Measurements from ENCODE around the gene ACTL8.

Gene ACTL8

GRCh38 chr1:17762313-17762712 lies 7.2 kb downstream of the ACTL8 start:
- Histone ChIP-seq H2AFZ (ENCODE audit: low read depth) (no peak overlapping the region), H3K27ac (no peak overlapping the region), H3K27me3 (ENCODE audit: insufficient read depth, low read depth) (no peaks in the 10 kb centered on the region), H3K79me2 (ENCODE audit: insufficient read depth, low read depth) (no peaks in the 10 kb centered on the region), H3K36me3 (ENCODE audit: insufficient read depth) (no peaks in the 10 kb centered on the region), H3K4me3 (IDR thresholded peaks at IDR 0.05; ENCODE audit: insufficient read depth, low read depth, low read length) (no peak overlapping the region), H3K9ac (no peak overlapping the region), H3K4me2 (no peak overlapping the region), H3K4me1 (ENCODE audit: low read depth, poor library complexity, severe bottlenecking) (no peaks in the 10 kb centered on the region), H4K20me1 (ENCODE audit: insufficient read depth) (no peaks in the 10 kb centered on the region)
- TF ChIP-seq CTCF (conservative IDR thresholded peaks at IDR 0.05; ENCODE audit: low read depth, low read length), result no peak

GRCh38 chr1:17763417-17763816 lies 8.3 kb downstream of the ACTL8 start:
- Histone ChIP-seq H3K4me2 (no peak overlapping the region), H3K27me3 (ENCODE audit: insufficient read depth, low read depth) (no peaks in the 10 kb centered on the region), H3K79me2 (ENCODE audit: insufficient read depth, low read depth) (no peaks in the 10 kb centered on the region), H3K36me3 (ENCODE audit: insufficient read depth) (no peaks in the 10 kb centered on the region), H3K27ac (no peak overlapping the region), H3K4me3 (IDR thresholded peaks at IDR 0.05; ENCODE audit: insufficient read depth, low read depth, low read length) (no peak overlapping the region), H3K4me1 (ENCODE audit: low read depth, poor library complexity, severe bottlenecking) (no peaks in the 10 kb centered on the region), H4K20me1 (ENCODE audit: insufficient read depth) (no peaks in the 10 kb centered on the region), H2AFZ (ENCODE audit: low read depth) (no peak overlapping the region), H3K9ac (no peak overlapping the region)
- no peak for TF ChIP-seq CTCF (conservative IDR thresholded peaks at IDR 0.05; ENCODE audit: low read depth, low read length)

- Histone ChIP-seq H3K4me2 (no peak overlapping the region), H4K20me1 (ENCODE audit: insufficient read depth) (no peaks in the 10 kb centered on the region), H3K9ac (no peak overlapping the region), H2AFZ (ENCODE audit: low read depth) (no peak overlapping the region), H3K4me3 (IDR thresholded peaks at IDR 0.05; ENCODE audit: insufficient read depth, low read depth, low read length) (no peak overlapping the region), H3K27me3 (ENCODE audit: insufficient read depth, low read depth) (no peaks in the 10 kb centered on the region), H3K4me1 (ENCODE audit: low read depth, poor library complexity, severe bottlenecking) (no peaks in the 10 kb centered on the region), H3K36me3 (ENCODE audit: insufficient read depth) (no peaks in the 10 kb centered on the region), H3K79me2 (ENCODE audit: insufficient read depth, low read depth) (no peaks in the 10 kb centered on the region), H3K27ac (no peak overlapping the region)
- TF ChIP-seq CTCF (conservative IDR thresholded peaks at IDR 0.05; ENCODE audit: low read depth, low read length), result no peak
Observed at GRCh38 chr1:17763995-17764394, 8.9 kb downstream of the ACTL8 start.

GRCh38 chr1:17764591-17764990 lies 9.5 kb downstream of the ACTL8 start:
- no peaks in the 10 kb centered on the region for H3K36me3 ChIP-seq (ENCODE audit: insufficient read depth)
- H3K27me3 ChIP-seq (ENCODE audit: insufficient read depth, low read depth), result no peaks in the 10 kb centered on the region
- H3K79me2 ChIP-seq (ENCODE audit: insufficient read depth, low read depth), result no peaks in the 10 kb centered on the region
- H3K9ac ChIP-seq, result no peak overlapping the region
- TF ChIP-seq CTCF (conservative IDR thresholded peaks at IDR 0.05; ENCODE audit: low read depth, low read length), result no peak
- no peaks in the 10 kb centered on the region for H3K4me1 ChIP-seq (ENCODE audit: low read depth, poor library complexity, severe bottlenecking)
- H3K27ac ChIP-seq, result no peak overlapping the region
- H3K4me2 ChIP-seq, result no peak overlapping the region
- no peaks in the 10 kb centered on the region for H4K20me1 ChIP-seq (ENCODE audit: insufficient read depth)
- H2AFZ ChIP-seq (ENCODE audit: low read depth), result no peak overlapping the region
- H3K4me3 ChIP-seq (IDR thresholded peaks at IDR 0.05; ENCODE audit: insufficient read depth, low read depth, low read length), result no peak overlapping the region

All from KMS-11 (cell line).